ENCODE measurements around the gene LSM2. TPM values are rescaled to one million over a fixed set of nuclear protein-coding genes. Genes with fewer than 3 reads are reported as not detected.
"Not testable (repeated sequence)": the region's sequence is repeated elsewhere in the genome, so short reads cannot be mapped to it uniquely, and the experiment has no call there.

The LSM2 gene
- total and polyA plus RNA-seq, 12 donors, result 17.5 to 52.0 (median 23.0) TPM

DNA sequence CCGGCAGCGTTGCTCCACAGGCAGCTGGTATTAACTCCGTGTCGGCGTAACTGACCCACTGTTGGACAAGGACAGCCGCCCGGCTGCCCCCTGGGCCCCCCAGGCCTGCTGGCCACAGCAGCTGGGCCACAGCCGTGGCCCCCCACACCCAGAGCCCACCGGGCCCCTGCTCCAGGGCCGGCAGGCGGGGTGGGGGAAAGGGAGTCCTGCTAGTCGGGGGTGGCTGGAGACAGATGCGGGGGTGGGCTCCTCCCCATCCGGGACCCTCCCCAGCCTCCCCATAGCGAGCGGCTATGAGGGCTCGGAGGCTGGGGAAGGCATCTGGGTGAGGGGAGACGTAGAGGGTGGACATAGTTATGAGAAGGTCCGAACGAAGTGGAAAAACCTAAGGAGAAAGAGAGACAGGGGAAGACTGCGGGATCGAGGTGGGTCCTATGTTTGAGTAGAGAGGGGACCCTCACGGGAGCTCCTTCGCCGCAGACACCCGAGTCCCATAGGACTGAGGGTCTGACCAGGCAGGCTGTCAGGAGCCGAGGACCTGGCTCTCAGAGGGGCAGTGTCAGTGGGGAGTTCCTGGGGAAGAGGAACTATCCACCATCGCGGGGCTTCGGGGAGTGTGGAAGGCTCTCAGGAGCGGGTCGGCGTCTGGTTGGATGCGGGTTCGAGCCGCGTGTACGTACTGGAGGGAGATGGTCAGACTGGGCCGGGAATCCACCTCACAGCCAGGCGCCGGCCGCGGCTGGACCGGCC, 11.7 kb downstream of the LSM2 start:
- Histone ChIP-seq H3K27ac (peak overlapping the region; percentile 84 to 99 (median 96)), H3K4me1 (peaks cover 5 to 41% (median 14%) of the 10 kb centered on the region in 9 donors), H3K27me3 (no peaks in the 10 kb centered on the region), H3K4me3 (peak overlapping the region; percentile 57 to 99 (median 86)), H3K9me3 (no peaks in the 10 kb centered on the region), H3K36me3 (peaks cover 0 to 61% (median 0%) of the 10 kb centered on the region in 9 donors)
- ATAC-seq, result peak; percentile 7 to 48 (median 26)
- peak in 1 of 2 donors; percentile 34 for DNase-seq
- intact Hi-C loops (cut with DNase I), result loop anchor here in 5 of 10 donors (1.0 to 10.0 kb wide), 6 partner anchors 32 to 68 kb away; partner anchors contain the start of genes CLIC1 (in 2 of the 5), DDAH2 (in 1 of the 5) and HSPA1B (in 1 of the 5)
- TF ChIP-seq, protein P1, sequence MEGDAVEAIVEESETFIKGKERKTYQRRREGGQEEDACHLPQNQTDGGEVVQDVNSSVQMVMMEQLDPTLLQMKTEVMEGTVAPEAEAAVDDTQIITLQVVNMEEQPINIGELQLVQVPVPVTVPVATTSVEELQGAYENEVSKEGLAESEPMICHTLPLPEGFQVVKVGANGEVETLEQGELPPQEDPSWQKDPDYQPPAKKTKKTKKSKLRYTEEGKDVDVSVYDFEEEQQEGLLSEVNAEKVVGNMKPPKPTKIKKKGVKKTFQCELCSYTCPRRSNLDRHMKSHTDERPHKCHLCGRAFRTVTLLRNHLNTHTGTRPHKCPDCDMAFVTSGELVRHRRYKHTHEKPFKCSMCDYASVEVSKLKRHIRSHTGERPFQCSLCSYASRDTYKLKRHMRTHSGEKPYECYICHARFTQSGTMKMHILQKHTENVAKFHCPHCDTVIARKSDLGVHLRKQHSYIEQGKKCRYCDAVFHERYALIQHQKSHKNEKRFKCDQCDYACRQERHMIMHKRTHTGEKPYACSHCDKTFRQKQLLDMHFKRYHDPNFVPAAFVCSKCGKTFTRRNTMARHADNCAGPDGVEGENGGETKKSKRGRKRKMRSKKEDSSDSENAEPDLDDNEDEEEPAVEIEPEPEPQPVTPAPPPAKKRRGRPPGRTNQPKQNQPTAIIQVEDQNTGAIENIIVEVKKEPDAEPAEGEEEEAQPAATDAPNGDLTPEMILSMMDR (IDR thresholded peaks at IDR 0.05), result no peak
- WGBS, 2 donors, result 2% methylated on average over 44 of the region's 44 CpGs

GRCh38 chr6:31794294-31794865, 12.4 kb downstream of the LSM2 start:
- Histone ChIP-seq H3K36me3 (peaks cover 0 to 63% (median 0%) of the 10 kb centered on the region in 9 donors), H3K27me3 (no peaks in the 10 kb centered on the region), H3K4me3 (peak overlapping the region; percentile 57 to 99 (median 86)), H3K4me1 (peaks cover 5 to 41% (median 14%) of the 10 kb centered on the region in 9 donors), H3K27ac (peak overlapping the region in 9 of 10 donors; percentile 84 to 99 (median 95)), H3K9me3 (no peaks in the 10 kb centered on the region)
- DNase-seq, result no peak
- ATAC-seq, result no peak
- TF ChIP-seq, protein P1 (IDR thresholded peaks at IDR 0.05), result no peak
- intact Hi-C loops (cut with DNase I), result loop anchor here in 4 of 10 donors (1.0 to 10.0 kb wide), 5 partner anchors 32 to 60 kb away; partner anchors contain the start of genes CLIC1 (in 2 of the 4) and HSPA1B (in 1 of the 4)
- WGBS, 2 donors, result 28 to 36% methylated on average over 7 of the region's 7 CpGs

- not testable (repeated sequence) for DNase-seq, H3K27me3 ChIP-seq, ATAC-seq, H3K9me3 ChIP-seq
- Histone ChIP-seq H3K27ac (peak overlapping the region in 1 of 10 donors; percentile 97), H3K4me3 (peak overlapping the region in 1 of 10 donors; percentile 97), H3K4me1 (peaks cover 5 to 41% (median 14%) of the 10 kb centered on the region in 9 donors), H3K36me3 (peaks cover 0 to 63% (median 0%) of the 10 kb centered on the region in 9 donors)
- intact Hi-C loops (cut with DNase I), result loop anchor here in 4 of 10 donors (1.0 to 10.0 kb wide), 5 partner anchors 33 to 59 kb away; partner anchors contain the start of genes CLIC1 (in 2 of the 4) and HSPA1B (in 1 of the 4)
- 90 to 92% methylated on average over 6 of the region's 6 CpGs for WGBS, 2 donors
Measured at GRCh38 chr6:31793927-31794245, 12.9 kb downstream of the LSM2 start.

DNA sequence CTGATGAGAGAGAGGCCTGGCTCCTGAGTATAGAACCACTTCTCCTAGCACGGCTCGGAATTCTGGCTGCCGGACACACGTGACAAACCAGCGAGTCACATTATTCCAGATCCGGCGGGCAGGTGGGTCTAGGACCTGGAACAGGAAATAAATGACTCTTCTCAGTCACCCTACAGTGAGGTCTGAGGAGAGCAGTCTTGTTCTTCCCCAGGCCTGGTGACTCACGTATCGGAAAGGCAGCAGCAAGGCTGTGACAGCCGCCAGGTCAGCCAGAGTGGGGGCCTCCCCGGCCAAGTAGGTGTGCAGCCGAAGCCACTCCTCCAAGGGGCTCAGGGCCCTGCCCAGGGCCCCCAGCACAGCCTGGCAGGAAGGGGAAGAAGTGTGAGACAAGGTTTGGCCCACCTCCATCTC, 14.0 kb downstream of the LSM2 start:
- intact Hi-C loops (cut with DNase I), result loop anchor here in 2 of 10 donors (5.0 to 10.0 kb wide), 2 partner anchors 40 to 58 kb away; partner anchors contain the start of gene CLIC1 (in 1 of the 2)
- no peaks in the 10 kb centered on the region for H3K27me3 ChIP-seq
- WGBS, 2 donors, result 86 to 90% methylated on average over 11 to 12 of the region's 12 CpGs
- peaks cover 5 to 35% (median 14%) of the 10 kb centered on the region in 9 donors for H3K4me1 ChIP-seq
- DNase-seq (no peak), ATAC-seq (no peak)
- peak overlapping the region in 1 of 10 donors; percentile 18 for H3K27ac ChIP-seq
- no peaks in the 10 kb centered on the region for H3K9me3 ChIP-seq
- H3K36me3 ChIP-seq, result peaks cover 0 to 57% (median 0%) of the 10 kb centered on the region in 9 donors
- TF ChIP-seq, protein P1 (IDR thresholded peaks at IDR 0.05), result no peak
- H3K4me3 ChIP-seq, result no peak overlapping the region

Measured in heart right ventricle (tissue), 16 donors.